ENCODE measurements around the gene MED25.

DNA sequence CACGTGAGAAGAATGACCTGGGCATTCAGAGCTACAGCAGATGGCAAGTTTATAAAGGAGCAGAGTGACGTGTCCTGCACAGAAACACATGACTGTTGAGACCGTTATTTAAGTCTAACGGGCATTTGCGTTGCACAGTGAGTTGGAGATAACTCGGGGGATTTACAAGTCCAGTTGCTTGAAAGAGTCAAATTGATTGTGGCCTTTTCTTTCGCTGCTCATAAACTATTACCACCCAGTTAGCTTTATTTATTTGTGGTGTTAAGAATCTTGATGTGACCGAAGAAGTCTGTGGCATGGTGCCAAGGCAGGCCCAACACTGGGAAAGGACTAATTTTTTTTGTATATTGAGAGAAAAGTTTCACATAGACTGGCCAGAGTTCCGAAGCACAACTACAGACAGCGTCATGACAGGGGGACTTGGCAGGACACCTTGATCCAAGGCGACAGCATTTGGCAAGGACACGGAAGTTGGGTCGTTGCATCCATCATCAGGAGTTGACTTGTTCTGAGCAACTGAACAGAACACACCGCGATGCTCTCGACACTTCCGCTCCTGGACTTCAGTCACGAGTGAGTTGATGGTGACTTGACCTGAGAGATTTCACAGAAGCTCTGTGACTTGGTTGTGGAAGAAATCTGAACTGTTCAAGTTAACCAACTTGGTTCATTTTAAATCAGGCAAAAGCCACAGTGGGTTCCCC lies 20.9 kb downstream of the MED25 start:
- TF ChIP-seq CTCF (conservative IDR thresholded peaks at IDR 0.05) (no peak), EZH2 (IDR thresholded peaks at IDR 0.05; ENCODE audit: low read depth) (no peak)
